ENCODE measurements around the gene YAP1.
"Not testable (repeated sequence)": the region's sequence is repeated elsewhere in the genome, so short reads cannot be mapped to it uniquely, and the experiment has no call there.

YAP1 gene

GRCh38 chr11:102196816-102197215, 86.6 kb downstream of the YAP1 start:
- peak; percentile 40; the same call in 1 of the 3 replicates for ATAC-seq

GRCh38 chr11:102197670-102198139, 87.5 kb downstream of the YAP1 start:
- ATAC-seq = no peak
- TF ChIP-seq GLIS3 (CRISPR knock-in tag; IDR thresholded peaks at IDR 0.05) (no peak), ISL1 (CRISPR knock-in tag; IDR thresholded peaks at IDR 0.05) (no peak)

More at GRCh38 chr11:102196816-102197215, 86.6 kb downstream of the YAP1 start:
- TF ChIP-seq ZFP3 (CRISPR knock-in tag; IDR thresholded peaks at IDR 0.05) (no peak), POU6F1 (CRISPR knock-in tag; IDR thresholded peaks at IDR 0.05; ENCODE audit: borderline replicate concordance, low read depth) (no peak), ISL1 (CRISPR knock-in tag; IDR thresholded peaks at IDR 0.05) (no peak), ZNF565 (CRISPR knock-in tag; conservative IDR thresholded peaks at IDR 0.05; ENCODE audit: low read depth) (no peak), ESRRG (CRISPR knock-in tag; IDR thresholded peaks at IDR 0.05) (no peak), OSR1 (CRISPR knock-in tag; IDR thresholded peaks at IDR 0.05) (no peak)

GRCh38 chr11:102199673-102200072, 89.4 kb downstream of the YAP1 start:
- ATAC-seq = no peak
- TF ChIP-seq GLIS3 (CRISPR knock-in tag; IDR thresholded peaks at IDR 0.05) (no peak), RARB (CRISPR knock-in tag; IDR thresholded peaks at IDR 0.05) (no peak), ZFP3 (CRISPR knock-in tag; IDR thresholded peaks at IDR 0.05) (no peak), CSDC2 (CRISPR knock-in tag; IDR thresholded peaks at IDR 0.05) (no peak), TOX (CRISPR knock-in tag; IDR thresholded peaks at IDR 0.05; ENCODE audit: borderline replicate concordance) (no peak), ZNF8 (CRISPR knock-in tag; IDR thresholded peaks at IDR 0.05) (no peak), ZNF70 (CRISPR knock-in tag; IDR thresholded peaks at IDR 0.05) (no peak), BACH2 (CRISPR knock-in tag; IDR thresholded peaks at IDR 0.05; ENCODE audit: borderline replicate concordance) (no peak), PPARA (CRISPR knock-in tag; IDR thresholded peaks at IDR 0.05; ENCODE audit: borderline replicate concordance) (no peak), ZFP30 (CRISPR knock-in tag; IDR thresholded peaks at IDR 0.05) (no peak), OSR1 (CRISPR knock-in tag; IDR thresholded peaks at IDR 0.05) (no peak), PATZ1 (CRISPR knock-in tag; IDR thresholded peaks at IDR 0.05; ENCODE audit: borderline replicate concordance) (no peak), ESRRG (CRISPR knock-in tag; IDR thresholded peaks at IDR 0.05) (no peak), ZC3H10 (CRISPR knock-in tag; IDR thresholded peaks at IDR 0.05) (no peak)

GRCh38 chr11:102200325-102200724, 90.1 kb downstream of the YAP1 start:
- ATAC-seq = not testable (repeated sequence)

GRCh38 chr11:102201776-102202175, 91.5 kb downstream of the YAP1 start:
- ATAC-seq = no peak
- TF ChIP-seq ZNF565 (CRISPR knock-in tag; conservative IDR thresholded peaks at IDR 0.05; ENCODE audit: low read depth) (no peak), ZFP3 (CRISPR knock-in tag; IDR thresholded peaks at IDR 0.05) (no peak), TCF4 (CRISPR knock-in tag; IDR thresholded peaks at IDR 0.05; ENCODE audit: borderline replicate concordance) (no peak), ZNF70 (CRISPR knock-in tag; IDR thresholded peaks at IDR 0.05) (no peak), CREB5 (CRISPR knock-in tag; IDR thresholded peaks at IDR 0.05; ENCODE audit: low read depth) (no peak), ZC3H10 (CRISPR knock-in tag; IDR thresholded peaks at IDR 0.05) (no peak), ZNF8 (CRISPR knock-in tag; IDR thresholded peaks at IDR 0.05) (no peak), RARB (CRISPR knock-in tag; IDR thresholded peaks at IDR 0.05) (no peak), PATZ1 (CRISPR knock-in tag; IDR thresholded peaks at IDR 0.05; ENCODE audit: borderline replicate concordance) (no peak), OSR1 (CRISPR knock-in tag; IDR thresholded peaks at IDR 0.05) (no peak), GLIS3 (CRISPR knock-in tag; IDR thresholded peaks at IDR 0.05) (no peak), TOX (CRISPR knock-in tag; IDR thresholded peaks at IDR 0.05; ENCODE audit: borderline replicate concordance) (no peak), CSDC2 (CRISPR knock-in tag; IDR thresholded peaks at IDR 0.05) (no peak), BACH2 (CRISPR knock-in tag; IDR thresholded peaks at IDR 0.05; ENCODE audit: borderline replicate concordance) (no peak), ZFP30 (CRISPR knock-in tag; IDR thresholded peaks at IDR 0.05) (no peak), POU6F1 (CRISPR knock-in tag; IDR thresholded peaks at IDR 0.05; ENCODE audit: borderline replicate concordance, low read depth) (no peak), PPARA (CRISPR knock-in tag; IDR thresholded peaks at IDR 0.05; ENCODE audit: borderline replicate concordance) (no peak), CSRNP3 (CRISPR knock-in tag; IDR thresholded peaks at IDR 0.05) (no peak)

Measured in SK-N-SH treated with all-trans-retinoic acid at 6 μM for 48 hours (cell line).